Duodenal mucosa (tissue), 2 donors: ENCODE results near the gene SLC35D2.

Experiments
- H3K27ac ChIP-seq: one replicate; pipeline ENCODE4 v1.7.0; 2013; ENCODE audit warnings: low read depth, low read length
- H3K27me3 ChIP-seq, 2 donors: one replicate each; pipeline ENCODE4 v1.7.0; 2013; ENCODE audit warnings: low read length in 2 of 2, control low read depth in 1 of 2; ENCODE audit not compliant: insufficient read depth in 2 of 2, control insufficient read depth in 1 of 2
- H3K36me3 ChIP-seq, 2 donors: one replicate each; pipeline ENCODE4 v1.7.0; 2013; ENCODE audit warnings: low read length in 2 of 2, control low read depth in 1 of 2; ENCODE audit not compliant: insufficient read depth in 2 of 2, control insufficient read depth in 1 of 2
- H3K4me1 ChIP-seq, 2 donors: one replicate each; pipeline ENCODE4 v1.7.0; 2013; ENCODE audit warnings: low read length in 2 of 2, control low read depth in 1 of 2; ENCODE audit not compliant: insufficient read depth in 2 of 2, control insufficient read depth in 1 of 2
- H3K4me3 ChIP-seq, 2 donors: one replicate each; pipeline ENCODE4 v1.7.0; 2013; ENCODE audit warnings: low read length in 2 of 2, low read depth in 1 of 2
- H3K9ac ChIP-seq, 2 donors: one replicate each; pipeline ENCODE4 v1.7.0; 2013; ENCODE audit warnings: low read length in 2 of 2, low read depth in 1 of 2
- H3K9me3 ChIP-seq, 2 donors: one replicate each; pipeline ENCODE4 v1.7.0; 2013; ENCODE audit warnings: low read length in 2 of 2, control low read depth in 1 of 2; ENCODE audit not compliant: control insufficient read depth in 1 of 2

Gene SLC35D2

DNA sequence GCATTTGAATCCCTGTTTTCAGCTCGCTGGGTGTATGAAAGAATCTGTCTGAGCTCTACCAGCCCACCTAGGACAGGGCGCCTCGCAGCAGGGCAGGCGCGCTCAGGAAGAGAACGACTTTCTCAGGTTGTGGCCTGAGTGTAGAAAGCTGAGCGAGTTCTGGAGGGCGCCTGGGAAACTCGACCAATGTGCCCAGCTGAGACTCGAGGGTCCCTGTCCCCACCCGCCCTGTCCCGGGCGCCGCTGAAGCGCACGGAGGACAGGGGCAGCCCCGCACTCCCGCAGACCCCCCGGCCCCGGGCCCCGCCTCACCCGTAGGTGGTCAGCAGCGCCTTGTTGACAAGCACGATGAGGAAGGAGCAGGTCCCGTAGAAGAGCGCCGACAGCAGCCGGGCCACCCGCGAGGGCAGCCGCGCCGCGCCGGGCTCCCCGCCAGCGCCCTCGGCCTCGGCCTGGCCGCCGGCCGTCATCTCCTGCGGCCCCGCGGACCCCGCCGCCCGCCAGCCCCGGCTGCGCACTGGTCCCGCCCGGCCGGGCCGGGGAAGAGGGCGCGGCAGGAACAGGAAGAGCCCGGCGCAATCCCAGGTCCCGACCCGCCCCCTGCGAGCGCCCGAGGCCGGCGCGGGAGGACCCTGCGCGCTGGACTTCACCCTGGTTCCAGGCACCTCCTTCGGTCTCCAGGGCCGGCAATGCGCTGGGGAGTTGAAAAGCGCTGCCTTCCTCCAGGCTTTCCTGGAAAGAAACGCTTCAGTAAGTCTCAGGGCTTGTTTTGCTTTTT is at the start of gene SLC35D2:
TSS of gene SLC35D2 (minus strand) at position 547 of the 778 bp plus-strand sequence. CDS start at position 470, 77 bp downstream.
- no peaks in the 10 kb centered on the region for H3K9me3 ChIP-seq
- H3K27me3 ChIP-seq: no peaks in the 10 kb centered on the region
- peak within 1 kb of the TSS; percentile 76 to 90 for H3K9ac ChIP-seq
- H3K4me1 ChIP-seq: peaks cover 22 to 29% of the 10 kb centered on the region in 2 donors
- H3K36me3 ChIP-seq: no peaks in the 10 kb centered on the region
- peak within 1 kb of the TSS; percentile 81 for H3K27ac ChIP-seq
- H3K4me3 ChIP-seq: peak within 1 kb of the TSS; percentile 89 to 92

- no peaks in the 10 kb centered on the region for H3K36me3 ChIP-seq
- H3K4me3 ChIP-seq: no peak overlapping the region
- peaks cover 0 to 3% of the 10 kb centered on the region in 2 donors for H3K4me1 ChIP-seq
- no peaks in the 10 kb centered on the region for H3K9me3 ChIP-seq
- no peak overlapping the region for H3K27ac ChIP-seq
- no peaks in the 10 kb centered on the region for H3K27me3 ChIP-seq
- H3K9ac ChIP-seq: no peak overlapping the region
Observed at GRCh38 chr9:96430377-96430776, 46.9 kb upstream of the SLC35D2 start.

DNA sequence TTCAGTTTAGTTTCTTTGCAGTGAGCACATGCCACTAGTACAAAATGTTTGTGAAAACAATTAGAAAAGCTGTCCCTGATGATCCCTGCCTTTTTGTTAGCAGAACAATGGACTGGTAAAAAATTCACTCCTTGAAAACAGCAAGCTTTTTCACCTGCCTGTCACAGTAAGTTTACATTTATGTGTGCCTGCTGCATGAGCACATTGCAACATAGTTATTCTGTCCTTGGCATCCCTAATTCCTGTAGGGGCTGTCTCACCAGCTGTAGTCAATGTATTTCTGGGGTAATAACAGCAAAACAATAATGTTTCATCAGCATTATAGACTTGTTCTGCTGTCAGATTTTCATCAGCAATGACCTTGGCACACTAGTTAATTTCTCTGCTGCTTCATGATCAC is 46.2 kb upstream of the SLC35D2 start:
- Histone ChIP-seq H3K4me1 (peaks cover 0 to 5% of the 10 kb centered on the region in 2 donors), H3K9me3 (no peaks in the 10 kb centered on the region), H3K27ac (no peak overlapping the region), H3K27me3 (no peaks in the 10 kb centered on the region), H3K36me3 (no peaks in the 10 kb centered on the region), H3K4me3 (no peak overlapping the region), H3K9ac (no peak overlapping the region)

- Histone ChIP-seq H3K4me1 (peaks cover 5 to 8% of the 10 kb centered on the region in 2 donors), H3K27ac (no peak overlapping the region), H3K9me3 (no peaks in the 10 kb centered on the region), H3K9ac (no peak overlapping the region), H3K4me3 (no peak overlapping the region), H3K27me3 (no peaks in the 10 kb centered on the region), H3K36me3 (no peaks in the 10 kb centered on the region)
Observed at GRCh38 chr9:96425500-96426169, 42.1 kb upstream of the SLC35D2 start.

- H3K27ac ChIP-seq: no peak overlapping the region
- H3K4me1 ChIP-seq: peaks cover 12 to 20% of the 10 kb centered on the region in 2 donors
- H3K9me3 ChIP-seq: no peaks in the 10 kb centered on the region
- H3K27me3 ChIP-seq: no peaks in the 10 kb centered on the region
- H3K36me3 ChIP-seq: no peaks in the 10 kb centered on the region
- H3K4me3 ChIP-seq: no peak overlapping the region
- no peak overlapping the region for H3K9ac ChIP-seq
Observed at GRCh38 chr9:96423985-96424336, 40.5 kb upstream of the SLC35D2 start.

DNA sequence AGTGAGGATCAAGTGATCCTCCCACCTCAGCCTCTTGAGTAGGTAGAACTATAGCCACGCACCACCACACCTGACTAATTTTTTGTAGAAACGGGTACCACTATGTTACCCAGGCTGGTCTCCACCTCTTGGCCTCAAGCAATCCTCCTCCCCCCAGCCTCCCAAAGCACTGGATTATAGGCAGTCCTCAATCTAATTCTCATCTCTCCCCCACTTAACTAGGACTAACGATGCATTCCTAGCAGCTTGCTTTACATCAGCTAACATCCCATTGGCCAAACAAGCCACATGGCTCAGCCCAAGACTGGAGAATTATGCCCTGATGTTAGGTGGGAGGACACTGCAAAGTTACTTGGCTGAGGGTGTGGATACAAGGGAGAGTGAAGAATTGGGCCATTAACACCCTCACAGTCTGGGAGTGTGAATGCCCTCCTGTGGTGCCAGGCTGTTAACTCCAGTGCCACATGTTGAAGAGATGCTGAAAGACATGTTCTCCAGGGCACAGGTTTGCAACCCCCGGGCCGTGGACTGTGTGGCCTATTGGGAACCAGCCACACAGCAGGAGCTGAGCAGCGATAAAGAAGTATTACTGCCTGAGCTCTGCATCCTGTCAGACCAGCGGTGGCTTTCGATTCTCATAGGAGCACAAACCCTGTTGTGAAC is 39.9 kb upstream of the SLC35D2 start:
- H3K4me1 ChIP-seq: peaks cover 12 to 20% of the 10 kb centered on the region in 2 donors
- H3K36me3 ChIP-seq: no peaks in the 10 kb centered on the region
- no peaks in the 10 kb centered on the region for H3K9me3 ChIP-seq
- no peak overlapping the region for H3K4me3 ChIP-seq
- no peaks in the 10 kb centered on the region for H3K27me3 ChIP-seq
- no peak overlapping the region for H3K9ac ChIP-seq
- no peak overlapping the region for H3K27ac ChIP-seq

DNA sequence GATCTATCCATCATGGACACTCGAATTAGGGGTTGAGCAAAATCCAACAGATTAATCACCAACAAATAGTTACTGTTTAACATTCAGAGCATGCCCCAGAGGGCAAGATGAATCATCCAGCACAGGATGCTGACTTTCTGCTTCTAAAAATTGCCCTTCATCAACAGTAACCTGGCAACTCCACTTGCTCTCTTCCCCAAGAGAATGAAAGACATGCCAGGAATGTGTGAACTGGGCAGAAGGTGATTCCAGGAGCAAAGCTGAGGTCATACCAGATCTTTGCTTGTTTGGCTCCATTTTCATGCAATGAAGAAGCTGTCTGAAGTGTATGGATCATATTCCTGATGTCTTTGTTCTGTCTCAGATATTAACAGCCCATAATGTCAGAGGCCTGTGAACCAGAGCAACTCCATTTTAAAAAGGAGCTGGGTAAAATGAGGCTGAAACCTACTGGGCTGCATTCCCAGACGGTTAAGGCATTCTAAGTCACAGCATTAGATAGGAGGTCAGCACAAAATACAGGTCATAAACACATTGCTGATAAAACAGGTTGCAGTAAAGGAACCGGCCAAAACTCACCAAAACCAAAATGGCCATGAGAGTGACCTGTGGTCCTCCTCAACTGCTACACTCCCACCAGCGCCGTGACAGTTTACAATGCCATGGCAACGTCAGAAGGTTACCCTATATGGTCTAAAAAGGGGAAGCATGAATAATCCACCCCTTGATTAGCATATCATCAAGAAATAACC is 37.1 kb upstream of the SLC35D2 start:
- Histone ChIP-seq H3K4me3 (no peak overlapping the region), H3K9me3 (no peaks in the 10 kb centered on the region), H3K4me1 (peaks cover 16 to 25% of the 10 kb centered on the region in 2 donors), H3K27ac (peak overlapping the region; percentile 50), H3K36me3 (no peaks in the 10 kb centered on the region), H3K9ac (peak overlapping the region in 1 of 2 donors; percentile 35), H3K27me3 (no peaks in the 10 kb centered on the region)

DNA sequence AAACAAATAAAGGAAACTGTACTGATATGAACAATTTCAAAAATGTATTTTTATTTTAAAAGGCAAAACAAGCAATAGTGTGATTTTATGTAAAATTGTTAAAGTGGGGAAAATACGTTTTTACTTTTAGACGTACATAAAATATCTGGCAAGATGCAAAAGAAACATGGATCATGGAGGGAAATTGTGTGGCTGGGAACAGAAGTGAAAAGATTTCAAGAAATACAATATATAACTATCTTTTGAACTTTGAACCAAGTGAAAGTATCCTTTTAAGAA is 36.1 kb upstream of the SLC35D2 start:
- Histone ChIP-seq H3K4me3 (peak overlapping the region; percentile 71 to 90), H3K9ac (peak overlapping the region; percentile 63 to 90), H3K4me1 (peaks cover 16 to 21% of the 10 kb centered on the region in 2 donors)

DNA sequence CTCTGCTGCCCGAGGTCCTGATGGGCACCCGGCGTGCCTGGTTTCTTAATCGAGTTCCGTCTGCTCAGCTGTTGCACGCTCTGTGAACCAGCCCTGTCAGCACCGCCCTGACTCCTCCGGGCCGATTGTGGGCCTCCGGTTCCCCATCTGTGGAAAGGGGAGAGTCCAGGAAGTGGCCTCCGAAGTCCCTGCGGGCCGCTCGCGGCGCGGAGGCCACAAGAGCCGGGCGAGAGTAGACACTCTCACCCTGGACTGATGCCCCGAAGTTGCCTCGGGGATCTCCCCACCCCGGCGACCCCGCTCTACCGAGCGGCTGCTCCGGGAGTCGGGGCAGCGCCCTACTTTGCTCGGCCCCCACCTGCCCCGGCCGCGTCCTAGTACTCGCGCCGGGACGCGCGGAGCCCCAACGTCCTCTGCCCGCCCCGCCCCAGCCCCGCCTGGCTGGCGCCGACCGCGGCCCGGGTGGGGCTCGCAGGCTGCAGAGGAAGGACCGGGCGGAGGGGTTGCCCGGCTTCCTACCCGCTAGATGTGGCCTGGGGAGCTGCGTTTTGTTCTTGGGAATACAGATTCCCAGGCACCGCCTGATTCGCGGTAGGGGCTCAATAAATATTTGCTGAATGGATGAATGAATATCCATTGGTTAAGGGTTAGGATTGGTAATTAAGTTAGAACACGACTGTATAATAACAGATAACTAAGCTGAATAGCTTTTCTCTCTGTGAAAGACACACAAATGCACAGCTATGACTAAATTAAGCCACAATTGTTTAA is 35.6 kb upstream of the SLC35D2 start:
- peaks cover 16 to 21% of the 10 kb centered on the region in 2 donors for H3K4me1 ChIP-seq
- peak overlapping the region; percentile 63 to 90 for H3K9ac ChIP-seq
- H3K27me3 ChIP-seq: no peaks in the 10 kb centered on the region
- H3K4me3 ChIP-seq: peak overlapping the region; percentile 71 to 90
- no peaks in the 10 kb centered on the region for H3K36me3 ChIP-seq
- H3K9me3 ChIP-seq: no peaks in the 10 kb centered on the region
- H3K27ac ChIP-seq: peak overlapping the region; percentile 98

More for the DNA sequence above, 36.1 kb upstream of the SLC35D2 start:
- no peaks in the 10 kb centered on the region for H3K9me3 ChIP-seq
- no peaks in the 10 kb centered on the region for H3K27me3 ChIP-seq
- H3K27ac ChIP-seq: peak overlapping the region; percentile 98
- no peaks in the 10 kb centered on the region for H3K36me3 ChIP-seq
